Body of pancreas (tissue), 4 donors: ENCODE results near the gene ZNF394.

ENCODE experiments used
- POLR2A ChIP-seq, 3 donors: fragments of 450-650 bp; IDR thresholded peaks; one replicate each; pipeline ENCODE4 v1.6.1; 2016; ENCODE audit warnings: antibody characterized with exemption in 3 of 3, mild to moderate bottlenecking in 2 of 3
- TF ChIP-seq, protein P1 (sequence below), 7 experiments: fragments of 450-650 bp in 4 of 7; fragments of 200-600 bp in 3 of 7; sonication (generic) in 3 of 7; IDR thresholded peaks; one replicate each; pipeline ENCODE4 v1.5.1; 2016 to 2019; ENCODE audit warnings: antibody characterized with exemption in 7 of 7

DNA sequence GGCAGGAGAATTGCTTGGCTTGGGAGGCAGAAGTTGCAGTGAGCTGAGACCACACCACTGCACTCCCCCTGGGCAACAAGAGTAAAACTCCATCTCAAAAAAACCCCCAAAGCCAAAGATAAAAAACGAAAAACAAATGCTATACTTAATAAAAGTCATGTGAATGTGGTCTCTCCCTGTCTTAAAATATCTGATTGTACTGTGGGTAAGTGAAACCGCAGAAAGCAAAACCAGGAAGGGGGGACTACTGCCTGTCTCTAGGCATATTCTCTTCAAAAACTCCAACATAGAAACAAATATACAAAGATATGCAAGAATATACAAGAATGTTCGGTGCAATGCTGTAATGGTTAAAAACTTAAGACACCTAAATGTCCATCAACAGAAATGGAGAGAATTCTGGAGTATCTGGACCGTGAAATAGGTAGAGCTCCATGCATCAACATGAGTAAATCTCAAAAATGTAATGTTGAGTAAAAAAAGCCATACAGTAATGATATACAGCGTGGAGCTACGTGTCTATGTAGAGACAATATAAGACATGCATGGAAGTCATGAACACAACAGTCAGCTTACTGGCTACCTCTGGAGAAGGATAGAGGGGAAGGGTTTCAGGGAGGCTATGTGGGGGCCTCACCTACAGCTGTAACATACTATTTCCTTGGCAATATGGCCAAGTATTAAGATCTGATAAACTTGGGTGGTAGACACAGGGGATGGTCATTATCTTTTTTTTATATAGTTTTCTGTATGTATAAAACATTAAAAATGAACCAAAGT lies 2.1 kb downstream of the ZNF394 start:
- TF ChIP-seq, protein P1, sequence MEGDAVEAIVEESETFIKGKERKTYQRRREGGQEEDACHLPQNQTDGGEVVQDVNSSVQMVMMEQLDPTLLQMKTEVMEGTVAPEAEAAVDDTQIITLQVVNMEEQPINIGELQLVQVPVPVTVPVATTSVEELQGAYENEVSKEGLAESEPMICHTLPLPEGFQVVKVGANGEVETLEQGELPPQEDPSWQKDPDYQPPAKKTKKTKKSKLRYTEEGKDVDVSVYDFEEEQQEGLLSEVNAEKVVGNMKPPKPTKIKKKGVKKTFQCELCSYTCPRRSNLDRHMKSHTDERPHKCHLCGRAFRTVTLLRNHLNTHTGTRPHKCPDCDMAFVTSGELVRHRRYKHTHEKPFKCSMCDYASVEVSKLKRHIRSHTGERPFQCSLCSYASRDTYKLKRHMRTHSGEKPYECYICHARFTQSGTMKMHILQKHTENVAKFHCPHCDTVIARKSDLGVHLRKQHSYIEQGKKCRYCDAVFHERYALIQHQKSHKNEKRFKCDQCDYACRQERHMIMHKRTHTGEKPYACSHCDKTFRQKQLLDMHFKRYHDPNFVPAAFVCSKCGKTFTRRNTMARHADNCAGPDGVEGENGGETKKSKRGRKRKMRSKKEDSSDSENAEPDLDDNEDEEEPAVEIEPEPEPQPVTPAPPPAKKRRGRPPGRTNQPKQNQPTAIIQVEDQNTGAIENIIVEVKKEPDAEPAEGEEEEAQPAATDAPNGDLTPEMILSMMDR (IDR thresholded peaks at IDR 0.05): no peak
- no peak for TF ChIP-seq POLR2A (IDR thresholded peaks at IDR 0.05)
